ENCODE data around the gene CPN2. TPM values are rescaled to one million over a fixed set of nuclear protein-coding genes. Genes with fewer than 3 reads are reported as not detected.

CPN2 gene
- total and polyA plus RNA-seq, 2 of the 13 experiments (the other 11 are each of a cell fraction or from before 2014, with no cell fraction given) = 26.7 to 27.7 TPM

- TF ChIP-seq ZSCAN21 (CRISPR knock-in tag; IDR thresholded peaks at IDR 0.05; ENCODE audit: borderline replicate concordance) = no peak
- no peak for TF ChIP-seq HINFP (CRISPR knock-in tag; IDR thresholded peaks at IDR 0.05; ENCODE audit: low read depth)
- TF ChIP-seq ZNF563 (CRISPR knock-in tag; IDR thresholded peaks at IDR 0.05) = no peak
- TF ChIP-seq ZNF232 (CRISPR knock-in tag; IDR thresholded peaks at IDR 0.05; ENCODE audit: borderline replicate concordance) = no peak
- TF ChIP-seq HMG20B (CRISPR knock-in tag; conservative IDR thresholded peaks at IDR 0.05) = no peak
- no peak for TF ChIP-seq ZNF10 (CRISPR knock-in tag; IDR thresholded peaks at IDR 0.05; ENCODE audit: borderline replicate concordance, low read depth)
- no peak for TF ChIP-seq PRMT3 (CRISPR knock-in tag; IDR thresholded peaks at IDR 0.05; ENCODE audit: borderline replicate concordance, low read depth)
- TF ChIP-seq HMGXB4 (CRISPR knock-in tag; IDR thresholded peaks at IDR 0.05; ENCODE audit: borderline replicate concordance in 1 of 2, low read depth in 1 of 2) = 0 out of 4 replicates have a peak, but pooled peaks of 1 of the 2 experiments have one; percentile 9
- TF ChIP-seq ARNTL (CRISPR knock-in tag; IDR thresholded peaks at IDR 0.05) = no peak
- no peak for TF ChIP-seq PRDM4 (CRISPR knock-in tag; IDR thresholded peaks at IDR 0.05; ENCODE audit: borderline replicate concordance)
- 0 out of 2 replicates have a peak, but pooled peaks have one; percentile 15 for TF ChIP-seq SNAPC4 (CRISPR knock-in tag; IDR thresholded peaks at IDR 0.05)
- 0 out of 2 replicates have a peak, but pooled peaks have one; percentile 35 for TF ChIP-seq ZBTB20 (CRISPR knock-in tag; IDR thresholded peaks at IDR 0.05; ENCODE audit: borderline replicate concordance, low read depth)
- TF ChIP-seq PLRG1 (conservative IDR thresholded peaks at IDR 0.05) = no peak
- TF ChIP-seq ETS1 (CRISPR knock-in tag; IDR thresholded peaks at IDR 0.05) = no peak
- no peak for TF ChIP-seq JUND (CRISPR knock-in tag; IDR thresholded peaks at IDR 0.05)
Observed at GRCh38 chr3:194296454-194297263, 54.5 kb downstream of the CPN2 start (continued).
